Fibroblast of lung (primary cell): ENCODE measurements around the gene FAM53B.

Experiments
- EZH2 ChIP-seq: IDR thresholded peaks from 2 replicates; pipeline ENCODE4 v1.5.1; 2012; ENCODE audit warnings: low read length, control low read depth, mild to moderate bottlenecking; ENCODE audit errors: missing control alignments
- TF ChIP-seq, protein P1 (sequence below), 2 donors: IDR thresholded peaks in 1 of 2; conservative IDR thresholded peaks in 1 of 2; 1 replicate in 1 of 2; 2 replicates in 1 of 2; pipeline ENCODE4 v1.5.1; 2011 to 2012; ENCODE audit warnings: low read length in 2 of 2, control low read depth in 1 of 2, inconsistent platforms in 1 of 2, low read depth in 1 of 2, mild to moderate bottlenecking in 1 of 2

- TF ChIP-seq, protein P1, sequence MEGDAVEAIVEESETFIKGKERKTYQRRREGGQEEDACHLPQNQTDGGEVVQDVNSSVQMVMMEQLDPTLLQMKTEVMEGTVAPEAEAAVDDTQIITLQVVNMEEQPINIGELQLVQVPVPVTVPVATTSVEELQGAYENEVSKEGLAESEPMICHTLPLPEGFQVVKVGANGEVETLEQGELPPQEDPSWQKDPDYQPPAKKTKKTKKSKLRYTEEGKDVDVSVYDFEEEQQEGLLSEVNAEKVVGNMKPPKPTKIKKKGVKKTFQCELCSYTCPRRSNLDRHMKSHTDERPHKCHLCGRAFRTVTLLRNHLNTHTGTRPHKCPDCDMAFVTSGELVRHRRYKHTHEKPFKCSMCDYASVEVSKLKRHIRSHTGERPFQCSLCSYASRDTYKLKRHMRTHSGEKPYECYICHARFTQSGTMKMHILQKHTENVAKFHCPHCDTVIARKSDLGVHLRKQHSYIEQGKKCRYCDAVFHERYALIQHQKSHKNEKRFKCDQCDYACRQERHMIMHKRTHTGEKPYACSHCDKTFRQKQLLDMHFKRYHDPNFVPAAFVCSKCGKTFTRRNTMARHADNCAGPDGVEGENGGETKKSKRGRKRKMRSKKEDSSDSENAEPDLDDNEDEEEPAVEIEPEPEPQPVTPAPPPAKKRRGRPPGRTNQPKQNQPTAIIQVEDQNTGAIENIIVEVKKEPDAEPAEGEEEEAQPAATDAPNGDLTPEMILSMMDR (conservative IDR thresholded peaks at IDR 0.05 in 1 of 2, IDR thresholded peaks at IDR 0.05 in 1 of 2; ENCODE audit: low read depth in 1 of 2, low read length in 2 of 2): no peak
- no peak for TF ChIP-seq EZH2
Measured at GRCh38 chr10:124644771-124645415, 99.3 kb downstream of the FAM53B start.
